DOHH2 (cell line): ENCODE data around the gene LGALS1.
A peak's percentile ranks its signal among the peaks of the same experiment; 100 is the strongest.

Source experiments
- H3F3A ChIP-seq: fragments of 200-600 bp; sonication (generic), shearing (Covaris generic); 2 replicates; pipeline ENCODE4 v1.6.0; 2016; ENCODE audit warnings: antibody characterized with exemption, mild to moderate bottlenecking; ENCODE audit not compliant: control insufficient read depth, insufficient read depth
- H3K27ac ChIP-seq: fragments of 200-600 bp; sonication (generic); 2 replicates; pipeline ENCODE4 v1.5.1; 2014; ENCODE audit warnings: low read depth, mild to moderate bottlenecking, low read length, moderate library complexity
- H3K27me3 ChIP-seq: fragments of 200-600 bp; sonication (generic); 2 replicates; pipeline ENCODE4 v1.6.1; 2014; ENCODE audit warnings: mild to moderate bottlenecking, low read length, mixed read lengths; ENCODE audit not compliant: control insufficient read depth
- H3K36me3 ChIP-seq: fragments of 200-600 bp; sonication (generic); 2 replicates; pipeline ENCODE4 v1.6.1; 2014; ENCODE audit warnings: mild to moderate bottlenecking, low read length, moderate library complexity, mixed read lengths; ENCODE audit not compliant: control insufficient read depth
- H3K4me1 ChIP-seq: fragments of 200-600 bp; sonication (generic); 2 replicates; pipeline ENCODE4 v1.6.1; 2014; ENCODE audit warnings: mild to moderate bottlenecking, low read length, mixed read lengths; ENCODE audit not compliant: control insufficient read depth
- H3K4me2 ChIP-seq: fragments of 200-600 bp; sonication (generic); 2 replicates; pipeline ENCODE4 v1.6.0; 2014; ENCODE audit warnings: mild to moderate bottlenecking, low read length, moderate library complexity
- H3K4me3 ChIP-seq: fragments of 200-600 bp; sonication (generic); 2 replicates; pipeline ENCODE4 v1.5.1; 2014; ENCODE audit warnings: mild to moderate bottlenecking, low read length, mixed read lengths
- H3K79me2 ChIP-seq: fragments of 200-600 bp; sonication (generic); 2 replicates; pipeline ENCODE4 v1.6.1; 2014; ENCODE audit warnings: mild to moderate bottlenecking, low read length, mixed read lengths; ENCODE audit not compliant: control insufficient read depth
- H3K9me2 ChIP-seq: fragments of 200-600 bp; sonication (generic); replicated peaks from 2 replicates; pipeline ENCODE4 v1.6.1; 2014; ENCODE audit warnings: mild to moderate bottlenecking, low read length, mixed read lengths; ENCODE audit not compliant: control insufficient read depth
- H3K9me3 ChIP-seq: fragments of 200-600 bp; sonication (generic); 2 replicates; pipeline ENCODE4 v1.6.1; 2014; ENCODE audit warnings: antibody characterized with exemption, low read length, mixed read lengths; ENCODE audit not compliant: control insufficient read depth, insufficient read depth
- H4K20me1 ChIP-seq: fragments of 200-600 bp; sonication (generic); 2 replicates; pipeline ENCODE4 v1.6.0; 2014; ENCODE audit warnings: low read depth, mild to moderate bottlenecking, antibody characterized with exemption, low read length, moderate library complexity; ENCODE audit not compliant: control insufficient read depth, insufficient read depth
- EZH2phosphoT487 ChIP-seq: fragments of 200-600 bp; sonication (generic); IDR thresholded peaks from 2 replicates; pipeline ENCODE4 v1.6.1; 2017; ENCODE audit warnings: borderline replicate concordance, mild to moderate bottlenecking, antibody characterized with exemption, low read length, moderate library complexity, mixed read lengths
- TF ChIP-seq, protein P1 (sequence below): fragments of 200-600 bp; sonication (generic); IDR thresholded peaks from one replicate; pipeline ENCODE4 v1.5.1; 2014; ENCODE audit warnings: antibody characterized with exemption, mild to moderate bottlenecking, low read depth, low read length; ENCODE audit not compliant: poor library complexity, severe bottlenecking

Gene LGALS1

DNA sequence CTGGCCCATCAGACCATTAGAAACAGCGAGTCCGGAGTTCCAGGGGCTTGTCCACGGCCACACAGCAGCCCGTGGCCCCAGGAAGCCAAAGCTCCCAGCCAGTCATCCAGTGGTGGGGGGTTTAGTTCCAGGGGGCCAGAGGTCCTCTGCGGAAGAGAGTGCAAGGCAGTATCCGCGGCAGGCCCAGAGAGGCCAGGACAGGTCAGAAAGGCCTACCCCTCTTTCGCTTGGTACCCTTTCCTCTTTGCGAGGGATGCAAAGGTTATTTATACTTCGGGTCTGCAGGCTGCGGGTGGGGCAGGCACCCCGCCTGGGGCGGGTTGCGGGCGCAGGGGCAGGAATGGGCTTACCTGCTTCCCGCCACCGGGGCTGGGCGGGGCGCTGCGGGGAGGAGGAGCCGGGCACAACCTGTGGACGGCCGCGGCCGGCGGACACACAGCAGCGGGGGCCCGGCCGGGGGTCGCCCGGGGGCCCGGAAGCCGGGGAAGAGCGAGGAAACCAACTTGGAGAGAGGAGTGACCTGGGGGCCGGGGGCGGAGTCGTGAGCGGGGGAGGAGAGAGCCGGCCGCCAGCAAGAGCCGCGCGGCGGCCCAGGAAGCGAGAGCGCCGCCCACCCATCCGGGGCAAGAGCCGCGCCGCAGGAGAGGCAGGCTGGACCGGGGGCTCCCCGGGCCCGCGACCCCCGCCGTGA, 36.2 kb upstream of the LGALS1 start, which contains the start of gene SH3BP1:
TSS of gene SH3BP1 (plus strand) at position 600 of the 691 bp plus-strand sequence. CDS start 119 bp downstream, outside the sequence.
- TF ChIP-seq, protein P1, sequence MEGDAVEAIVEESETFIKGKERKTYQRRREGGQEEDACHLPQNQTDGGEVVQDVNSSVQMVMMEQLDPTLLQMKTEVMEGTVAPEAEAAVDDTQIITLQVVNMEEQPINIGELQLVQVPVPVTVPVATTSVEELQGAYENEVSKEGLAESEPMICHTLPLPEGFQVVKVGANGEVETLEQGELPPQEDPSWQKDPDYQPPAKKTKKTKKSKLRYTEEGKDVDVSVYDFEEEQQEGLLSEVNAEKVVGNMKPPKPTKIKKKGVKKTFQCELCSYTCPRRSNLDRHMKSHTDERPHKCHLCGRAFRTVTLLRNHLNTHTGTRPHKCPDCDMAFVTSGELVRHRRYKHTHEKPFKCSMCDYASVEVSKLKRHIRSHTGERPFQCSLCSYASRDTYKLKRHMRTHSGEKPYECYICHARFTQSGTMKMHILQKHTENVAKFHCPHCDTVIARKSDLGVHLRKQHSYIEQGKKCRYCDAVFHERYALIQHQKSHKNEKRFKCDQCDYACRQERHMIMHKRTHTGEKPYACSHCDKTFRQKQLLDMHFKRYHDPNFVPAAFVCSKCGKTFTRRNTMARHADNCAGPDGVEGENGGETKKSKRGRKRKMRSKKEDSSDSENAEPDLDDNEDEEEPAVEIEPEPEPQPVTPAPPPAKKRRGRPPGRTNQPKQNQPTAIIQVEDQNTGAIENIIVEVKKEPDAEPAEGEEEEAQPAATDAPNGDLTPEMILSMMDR = no peak
- no peak for TF ChIP-seq EZH2phosphoT487
- Histone ChIP-seq H3K27me3 (no peaks in the 10 kb centered on the region), H3K4me3 (peak within 1 kb of the TSS; percentile 79), H3K79me2 (peaks cover 9% of the 10 kb centered on the region), H4K20me1 (no peaks in the 10 kb centered on the region; the same call in 1 of the 2 replicates), H3F3A (peaks cover 22% of the 10 kb centered on the region), H3K9me2 (no peaks in the 10 kb centered on the region), H3K36me3 (peaks cover 22% of the 10 kb centered on the region), H3K4me1 (peaks cover 38% of the 10 kb centered on the region), H3K27ac (peak within 1 kb of the TSS; percentile 30), H3K9me3 (no peaks in the 10 kb centered on the region), H3K4me2 (peak within 1 kb of the TSS; percentile 97)

DNA sequence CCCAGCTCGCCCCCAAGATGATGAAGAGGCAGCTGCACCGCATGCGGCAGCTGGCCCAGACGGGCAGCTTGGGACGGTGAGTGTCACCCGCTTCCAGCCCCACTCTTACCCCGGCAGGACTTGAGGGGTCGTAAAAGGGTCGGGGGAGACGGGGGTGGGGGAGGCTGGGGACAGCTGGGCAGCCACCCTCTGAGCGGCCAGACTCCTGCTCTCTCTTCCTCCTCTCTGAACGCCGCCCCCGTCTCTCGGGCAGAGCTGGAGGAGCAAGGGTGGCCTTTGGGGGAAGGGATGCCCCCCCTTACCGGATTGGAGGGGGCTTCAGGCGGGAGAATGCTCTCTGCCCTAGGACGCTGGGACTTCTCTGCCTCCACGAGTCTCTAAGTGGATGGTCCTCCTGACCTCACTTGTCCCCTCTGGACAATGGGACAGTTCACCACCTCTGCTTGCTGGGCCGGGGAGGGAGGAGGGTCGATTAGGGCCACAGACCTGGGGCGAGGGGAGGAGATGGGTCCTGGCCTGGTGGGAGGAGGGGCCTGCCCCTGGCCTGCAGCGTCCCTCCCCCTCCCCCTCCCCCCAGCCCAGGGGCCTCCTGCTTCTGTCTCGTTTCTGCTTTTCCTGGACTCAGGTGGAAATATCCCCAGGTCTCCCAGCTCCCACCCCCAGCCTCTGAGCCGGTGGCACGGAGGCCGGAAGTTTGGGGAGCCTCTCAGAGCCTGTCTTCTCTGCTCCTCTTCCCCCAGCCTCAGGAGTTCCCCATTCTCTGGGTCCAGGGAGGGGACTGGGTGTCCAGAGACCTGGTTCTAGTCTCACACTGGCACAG, 35.5 kb upstream of the LGALS1 start:
- Histone ChIP-seq H3K4me3 (peak overlapping the region; percentile 79), H4K20me1 (no peaks in the 10 kb centered on the region), H3K9me3 (no peaks in the 10 kb centered on the region), H3K27ac (peak overlapping the region; percentile 30), H3K79me2 (peaks cover 9% of the 10 kb centered on the region), H3K36me3 (peaks cover 23% of the 10 kb centered on the region), H3K4me1 (peaks cover 31% of the 10 kb centered on the region), H3K9me2 (no peaks in the 10 kb centered on the region), H3K27me3 (no peaks in the 10 kb centered on the region), H3F3A (peaks cover 18% of the 10 kb centered on the region), H3K4me2 (peak overlapping the region; percentile 97)
- TF ChIP-seq, protein P1 = no peak
- TF ChIP-seq EZH2phosphoT487 = no peak

DNA sequence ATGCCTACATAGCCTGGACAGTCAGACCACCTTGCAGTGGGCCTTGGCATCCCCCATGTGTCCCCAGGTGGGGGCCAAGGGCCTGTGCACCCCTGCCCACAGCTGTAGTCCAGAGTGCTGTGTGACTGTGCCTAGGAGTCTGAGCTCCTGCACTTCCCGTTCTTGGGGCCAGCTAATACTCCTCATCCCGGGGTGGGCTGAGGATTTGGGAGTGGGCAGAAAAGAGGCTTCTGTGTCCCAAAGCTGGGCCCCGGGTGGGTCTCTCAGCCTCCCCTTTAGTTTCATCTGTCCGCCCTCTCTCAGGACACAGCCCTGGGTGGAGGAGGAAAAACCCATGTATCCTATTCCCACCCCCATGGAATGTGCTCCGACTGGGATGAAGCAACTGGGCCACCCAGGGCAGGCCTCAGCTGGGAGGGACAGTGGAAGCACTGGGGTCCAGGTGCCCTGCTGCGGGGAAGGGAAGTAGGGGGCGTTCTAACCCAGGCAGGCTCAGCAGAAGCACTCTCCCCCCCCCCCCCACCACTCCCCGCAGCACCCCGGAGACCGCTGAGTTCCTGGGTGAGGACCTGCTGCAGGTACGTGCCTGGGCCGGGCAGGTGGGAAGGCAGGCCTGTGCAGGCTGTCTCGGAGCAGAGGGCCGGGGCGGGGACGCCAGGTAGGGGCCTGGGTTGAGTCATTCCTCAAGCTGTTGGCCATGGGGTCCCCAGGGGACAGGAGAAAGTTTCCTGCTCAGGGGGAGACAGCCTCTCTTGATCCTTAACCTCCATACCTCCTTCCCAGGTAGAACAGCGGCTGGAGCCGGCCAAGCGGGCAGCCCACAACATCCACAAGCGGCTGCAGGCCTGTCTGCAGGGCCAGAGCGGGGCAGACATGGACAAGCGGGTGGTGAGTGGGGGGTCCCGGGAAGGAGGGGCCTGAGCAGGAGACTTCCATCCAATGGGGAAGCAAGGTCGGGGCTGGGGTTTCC, 34.6 kb upstream of the LGALS1 start:
- peak overlapping the region; percentile 30 for H3K27ac ChIP-seq

More for the DNA sequence above, 34.6 kb upstream of the LGALS1 start:
- no peaks in the 10 kb centered on the region for H3K9me2 ChIP-seq
- no peaks in the 10 kb centered on the region for H3K27me3 ChIP-seq
- H3K9me3 ChIP-seq = no peaks in the 10 kb centered on the region
- H3K36me3 ChIP-seq = peaks cover 30% of the 10 kb centered on the region
- H3K79me2 ChIP-seq = peaks cover 9% of the 10 kb centered on the region
- H4K20me1 ChIP-seq = no peaks in the 10 kb centered on the region
- peak overlapping the region; percentile 97 for H3K4me2 ChIP-seq
- TF ChIP-seq EZH2phosphoT487 = no peak
- TF ChIP-seq, protein P1 = peak; percentile 21
- H3F3A ChIP-seq = peaks cover 18% of the 10 kb centered on the region
- peaks cover 31% of the 10 kb centered on the region for H3K4me1 ChIP-seq
- peak overlapping the region; percentile 79 for H3K4me3 ChIP-seq
